ENCODE data around the gene COPE.
"Not testable (repeated sequence)": the region's sequence is repeated elsewhere in the genome, so short reads cannot be mapped to it uniquely, and the experiment has no call there.

Gene COPE

DNA sequence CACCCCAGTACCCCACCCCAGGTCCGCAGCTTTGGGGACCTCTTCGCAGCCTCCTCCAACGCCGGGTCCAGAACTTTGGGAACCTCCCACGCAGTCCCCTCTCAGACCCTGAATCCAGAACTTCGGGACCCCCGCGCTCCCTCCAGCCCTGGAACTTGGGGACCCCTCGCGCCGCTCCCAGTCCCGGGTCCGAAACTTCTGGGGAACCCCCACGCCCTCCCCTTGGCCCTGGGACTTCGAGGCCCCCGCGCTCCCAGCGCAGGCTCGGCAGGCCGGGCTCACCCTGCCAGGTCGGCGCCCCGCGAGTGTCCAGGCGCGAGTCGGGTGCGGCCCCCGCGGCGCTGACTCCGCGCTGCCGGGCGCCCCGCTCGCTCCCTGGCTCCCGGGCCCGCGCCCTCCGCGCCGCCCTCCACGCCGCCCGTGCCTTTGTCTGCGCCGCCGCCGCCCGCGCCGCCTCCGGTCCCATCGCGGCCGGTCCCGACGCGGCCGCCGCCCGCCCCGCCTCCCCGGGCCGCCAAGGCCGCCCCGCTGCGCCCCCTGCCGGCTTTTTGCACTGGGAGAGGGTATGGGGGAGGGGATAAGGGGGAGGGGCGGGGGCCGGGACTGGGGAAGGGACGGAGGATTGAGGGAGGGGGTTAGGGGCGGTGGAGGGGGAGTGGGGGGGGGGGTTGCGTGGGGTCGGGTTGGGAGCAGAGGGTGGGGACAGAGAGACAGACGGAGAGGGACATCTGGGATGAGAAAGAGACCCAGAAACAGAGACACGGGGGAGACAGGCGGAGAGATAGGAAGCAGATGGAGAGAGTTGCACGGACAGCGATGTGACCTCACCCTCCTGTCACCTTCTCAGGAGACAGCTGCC lies 21.8 kb upstream of the COPE start, which contains the start of gene HOMER3:
Gene HOMER3 (minus strand): TSS at position 449 of the 859 bp plus-strand sequence. CDS start 2,235 bp downstream, outside the sequence.
- peak in 1 of 2 experiments; percentile 72 for DNase-seq

- DNase-seq = no peak
These were observed 21.0 kb upstream of the COPE start for GRCh38 chr19:18939922-18940768.

DNA sequence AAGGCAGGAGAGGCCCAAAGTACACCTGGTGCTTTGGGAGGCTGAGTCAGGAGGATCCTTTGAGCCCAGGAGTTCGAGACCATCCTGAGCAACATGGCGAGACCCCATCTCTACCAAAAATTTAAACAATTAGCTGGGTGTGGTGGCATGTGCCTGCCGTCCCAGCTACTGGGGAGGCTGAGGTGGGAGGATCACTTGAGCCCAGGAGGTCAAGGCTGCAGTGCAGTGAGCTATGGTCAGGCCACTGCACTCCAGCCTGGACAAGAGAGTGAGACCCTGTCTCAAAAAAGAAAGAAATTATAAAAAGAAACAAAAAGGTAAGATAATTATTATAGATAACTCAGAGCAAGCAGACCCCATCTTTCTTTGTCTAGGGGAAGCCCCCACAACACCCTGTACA lies 20.0 kb upstream of the COPE start:
- no peak for DNase-seq

GRCh38 chr19:18933297-18933696 lies 14.1 kb upstream of the COPE start:
- no peak for DNase-seq

GRCh38 chr19:18932216-18932841 lies 13.1 kb upstream of the COPE start:
- peak in 1 of 2 experiments; percentile 21 for DNase-seq

DNA sequence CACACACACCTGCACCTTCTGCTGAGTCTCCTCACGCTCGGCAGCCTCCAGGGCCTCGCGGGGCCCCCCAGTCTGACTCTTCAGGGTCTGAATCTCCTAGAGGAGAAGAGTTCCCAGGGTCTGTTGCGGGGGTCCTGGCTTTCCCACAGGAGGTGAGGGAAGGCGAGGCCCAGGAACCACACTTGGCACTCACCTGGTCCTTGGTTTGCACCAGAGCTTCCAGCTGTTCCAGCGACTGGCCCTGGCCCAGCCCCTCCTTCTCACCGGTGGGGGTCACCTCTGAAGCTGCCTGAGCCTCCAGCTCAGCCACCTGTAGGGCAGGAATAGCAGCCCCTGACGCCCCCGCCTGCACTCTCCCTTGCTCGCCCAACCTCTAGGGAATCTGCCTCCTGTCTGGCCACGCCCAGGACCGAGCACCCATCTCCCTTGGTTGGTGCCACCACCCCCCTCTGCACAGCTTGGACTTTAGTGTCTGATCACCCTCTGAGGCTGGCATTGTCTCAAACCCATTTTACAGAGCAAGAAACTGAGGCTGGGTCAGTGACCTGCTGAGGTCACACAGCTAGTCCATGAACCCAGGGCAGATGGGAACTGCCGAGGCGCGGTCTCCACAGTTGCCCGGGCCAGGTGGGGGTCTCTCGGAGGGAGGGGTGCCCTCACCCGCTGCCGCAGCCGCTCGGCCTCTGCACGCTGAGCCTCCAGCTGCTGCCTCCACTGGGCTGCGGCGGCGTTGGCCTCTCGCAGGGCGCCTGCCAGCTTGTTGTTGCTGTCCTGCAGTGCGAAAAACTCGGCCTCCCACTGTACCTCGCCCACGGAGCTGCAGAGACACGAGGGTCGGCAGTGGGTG lies 12.4 kb upstream of the COPE start:
- no peak for DNase-seq

- no peak for DNase-seq
These were observed 10.1 kb upstream of the COPE start for GRCh38 chr19:18929311-18929710.

- no peak for DNase-seq
These were observed 9.0 kb upstream of the COPE start for GRCh38 chr19:18928018-18928805.

DNA sequence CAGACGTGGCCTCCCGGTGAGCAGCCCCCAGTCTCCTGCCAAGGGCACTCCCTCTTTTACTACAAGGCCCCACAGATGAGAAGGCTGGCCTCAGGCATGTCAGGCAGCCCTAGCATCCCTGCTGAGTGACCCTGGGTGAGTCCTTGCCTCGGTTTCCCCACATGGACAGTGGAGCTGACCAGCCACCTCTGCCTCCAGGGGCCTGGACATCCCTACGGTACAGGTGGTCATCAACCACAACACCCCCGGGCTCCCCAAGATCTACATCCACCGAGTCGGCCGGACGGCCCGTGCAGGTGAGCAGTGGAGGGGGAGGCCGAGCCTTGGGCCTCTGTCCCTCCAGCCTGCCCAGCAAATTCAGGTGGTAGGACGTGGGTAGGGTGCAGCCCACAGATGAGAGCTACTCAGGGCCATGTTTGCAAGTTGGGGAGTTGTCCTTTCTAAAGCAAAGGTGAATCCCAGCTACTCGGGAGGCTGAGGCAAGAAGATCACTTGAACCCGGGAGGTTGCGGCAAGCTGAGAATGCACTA lies 5.6 kb upstream of the COPE start:
- no peak for DNase-seq

GRCh38 chr19:18922228-18922985 lies 3.2 kb upstream of the COPE start:
- DNase-seq = no peak

DNA sequence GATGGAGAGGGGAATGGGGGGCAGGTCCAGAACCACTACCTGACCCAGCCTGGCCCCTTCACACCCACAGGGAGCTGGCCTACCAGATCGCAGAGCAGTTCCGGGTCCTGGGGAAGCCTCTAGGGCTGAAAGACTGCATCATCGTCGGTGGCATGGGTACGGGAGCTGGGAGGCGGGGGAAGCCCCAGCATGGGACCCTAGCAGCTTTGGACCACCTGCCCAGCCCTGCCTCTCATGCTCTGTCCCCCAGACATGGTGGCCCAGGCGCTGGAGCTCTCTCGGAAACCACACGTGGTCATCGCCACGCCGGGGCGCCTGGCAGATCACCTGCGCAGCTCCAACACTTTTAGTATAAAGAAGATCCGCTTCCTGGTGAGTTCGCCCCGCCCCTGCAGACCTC lies 2.4 kb upstream of the COPE start:
- no peak for DNase-seq

DNA sequence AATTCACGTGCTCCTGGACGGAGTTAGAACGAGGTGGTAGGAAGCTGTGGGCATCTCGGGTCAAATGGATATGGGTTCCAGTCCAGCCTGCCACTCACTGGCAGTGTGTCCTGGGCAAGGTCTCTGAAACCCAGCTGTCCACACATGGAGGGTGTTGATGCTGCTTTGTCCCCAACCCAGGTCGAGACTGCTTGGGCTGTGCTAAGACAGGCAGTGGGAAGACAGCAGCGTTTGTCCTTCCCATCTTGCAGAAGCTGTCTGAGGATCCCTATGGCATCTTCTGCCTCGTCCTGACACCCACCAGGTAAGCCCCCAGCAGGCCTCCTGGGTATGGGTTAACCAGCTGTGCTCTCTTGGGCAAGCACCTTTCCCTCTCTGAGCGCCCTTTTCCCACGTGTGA lies 1.2 kb upstream of the COPE start:
- no peak for DNase-seq

GRCh38 chr19:18919900-18920214 lies 670 bp upstream of the COPE start:
- no peak for DNase-seq

GRCh38 chr19:18917593-18917992 lies 1.6 kb downstream of the COPE start:
- DNase-seq = not testable (repeated sequence)

DNA sequence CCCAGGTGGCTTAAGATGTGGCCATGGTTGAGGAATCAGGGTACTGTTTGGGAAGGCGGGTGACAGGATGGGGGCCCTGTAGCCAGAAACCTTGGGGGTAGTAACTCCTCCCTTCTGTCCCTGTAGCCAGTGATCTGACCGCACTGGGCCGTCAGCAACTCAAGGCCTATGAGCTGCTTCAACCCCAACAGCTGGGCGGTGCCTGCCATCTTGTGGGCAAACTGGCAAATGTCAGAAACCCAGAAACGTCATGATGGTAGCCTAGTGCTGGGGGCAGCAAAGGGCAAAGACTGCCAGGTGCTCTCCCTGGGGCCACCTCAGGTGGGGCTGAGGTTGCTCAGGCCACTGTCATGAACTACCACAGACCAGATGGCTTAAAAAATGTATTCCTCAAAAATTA lies 3.5 kb downstream of the COPE start:
- peak in 1 of 2 experiments; percentile 56 for DNase-seq

- no peak for DNase-seq
These were observed 5.7 kb downstream of the COPE start for GRCh38 chr19:18913466-18913865.

DNA sequence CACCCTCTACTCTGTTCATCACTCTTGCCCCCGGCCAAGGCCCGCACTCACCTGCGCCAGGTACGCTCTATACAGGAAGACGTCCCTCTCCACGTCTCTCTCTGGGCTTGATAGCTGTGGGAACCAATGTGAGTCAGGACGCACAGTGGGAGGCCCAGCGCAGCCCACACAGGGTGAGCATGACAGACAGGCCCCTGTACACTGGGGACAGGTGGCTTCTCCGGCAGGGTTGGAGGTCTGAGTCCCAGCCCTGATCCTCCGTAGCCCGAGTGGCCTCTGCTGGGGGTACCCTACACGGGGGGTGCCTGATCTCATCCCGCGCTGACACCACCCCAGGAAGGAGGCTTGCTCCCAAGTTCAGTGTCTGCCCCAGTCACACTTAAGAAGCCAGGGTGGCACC lies 6.3 kb downstream of the COPE start:
- no peak for DNase-seq

GRCh38 chr19:18910801-18911436 lies 8.3 kb downstream of the COPE start:
- no peak for DNase-seq

DNA sequence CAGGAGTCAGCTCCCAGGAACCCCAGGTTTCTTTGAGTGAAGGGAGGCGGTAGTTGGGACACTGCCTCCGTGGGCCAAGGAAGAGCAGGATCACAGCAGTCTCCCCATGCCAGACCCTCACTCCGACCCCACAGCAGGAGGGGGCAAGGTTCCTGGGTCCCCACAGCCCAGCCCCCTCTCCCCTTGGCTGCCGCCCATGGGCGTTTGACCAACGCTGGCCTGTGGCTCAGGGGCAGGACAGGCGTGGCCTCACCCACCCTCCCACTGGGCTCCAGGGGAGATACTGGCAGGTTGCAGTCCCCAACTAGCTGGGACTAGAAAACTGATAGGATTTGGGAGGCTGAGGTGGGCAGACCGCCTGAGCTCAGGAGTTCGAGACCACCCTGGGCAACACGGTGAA lies 9.2 kb downstream of the COPE start:
- DNase-seq = no peak
